Mesodermal cell (in vitro differentiated cells): Measurements from ENCODE around the gene MFAP5. TPM values are rescaled to one million over a fixed set of nuclear protein-coding genes. Genes with fewer than 3 reads are reported as not detected.

ENCODE experiments used
- H3K27ac ChIP-seq: 2 replicates; pipeline ENCODE4 v1.7.0; 2013; ENCODE audit warnings: mild to moderate bottlenecking, low read depth, low read length, moderate library complexity; ENCODE audit not compliant: severe bottlenecking
- H3K36me3 ChIP-seq: 2 replicates; pipeline ENCODE4 v1.7.1; 2013; ENCODE audit warnings: mild to moderate bottlenecking, low read length, moderate library complexity; ENCODE audit not compliant: control insufficient read depth, insufficient read depth
- H3K4me1 ChIP-seq: one replicate; pipeline ENCODE4 v1.7.1; 2013; ENCODE audit warnings: mild to moderate bottlenecking, low read length; ENCODE audit not compliant: insufficient read depth, control insufficient read depth, poor library complexity, severe bottlenecking
- H3K4me3 ChIP-seq: 2 replicates; pipeline ENCODE4 v1.7.0; 2013; ENCODE audit warnings: low read length, control low read depth, mild to moderate bottlenecking; ENCODE audit not compliant: insufficient read depth, poor library complexity, severe bottlenecking; ENCODE audit errors: extremely low read depth
- H3K9me3 ChIP-seq: 2 replicates; pipeline ENCODE4 v1.7.1; 2013; ENCODE audit warnings: mild to moderate bottlenecking, low read length, moderate library complexity; ENCODE audit not compliant: control insufficient read depth
- WGBS, 2 experiments: methylation state at CpG; one replicate each; pipeline ENCODE4 v1.1.5; 2013; ENCODE audit warnings: missing lambda C conversion rate in 2 of 2; ENCODE audit not compliant: insufficient coverage in 2 of 2; 5-methylcytosine and 5-hydroxymethylcytosine counted together
- polyA plus RNA-seq, 2 experiments: library from polyadenylated mRNA; stranded (reverse); fragments of 50-300 nt; gene quantifications; one replicate each; pipeline ENCODE4 v1.2.3, GENCODE V29; 2013

MFAP5 gene, protein sequence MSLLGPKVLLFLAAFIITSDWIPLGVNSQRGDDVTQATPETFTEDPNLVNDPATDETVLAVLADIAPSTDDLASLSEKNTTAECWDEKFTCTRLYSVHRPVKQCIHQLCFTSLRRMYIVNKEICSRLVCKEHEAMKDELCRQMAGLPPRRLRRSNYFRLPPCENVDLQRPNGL
- 7.9 TPM for polyA plus RNA-seq (2013, experiment 1 of 2)
- polyA plus RNA-seq (2013, experiment 2 of 2): 9.7 TPM

DNA sequence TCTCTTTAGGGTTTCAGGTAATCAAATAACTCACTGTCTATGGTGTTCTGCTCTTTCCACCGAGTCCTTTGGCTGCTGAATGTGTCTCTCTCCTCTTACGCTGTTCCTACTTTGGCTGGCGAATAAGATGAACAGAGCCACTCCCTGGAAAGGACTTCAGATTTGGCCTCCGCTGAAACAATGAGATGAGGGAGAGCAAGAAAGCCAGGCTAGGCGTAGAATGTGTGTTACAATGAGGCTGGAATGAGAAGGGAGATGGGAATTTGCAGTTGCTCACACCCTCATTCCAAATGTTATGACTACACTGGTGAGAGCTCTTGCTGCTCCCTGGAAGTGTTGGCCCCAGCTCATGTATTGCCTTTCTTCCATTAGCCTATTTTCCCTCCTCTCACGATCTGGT is at the start of gene MFAP5:
Gene MFAP5, minus strand, starts transcription at position 234 of the 400 bp plus-strand sequence. CDS start 722 bp downstream, outside the sequence.
- H3K9me3 ChIP-seq: no peaks in the 10 kb centered on the region
- peaks cover 14% of the 10 kb centered on the region for H3K4me1 ChIP-seq
- peak within 1 kb of the TSS; percentile 71 for H3K27ac ChIP-seq
- WGBS, 2 experiments: 68 to 86% methylated on average over 4 of the region's 6 CpGs
- peak within 1 kb of the TSS; percentile 14 for H3K4me3 ChIP-seq
- no peaks in the 10 kb centered on the region for H3K36me3 ChIP-seq

DNA sequence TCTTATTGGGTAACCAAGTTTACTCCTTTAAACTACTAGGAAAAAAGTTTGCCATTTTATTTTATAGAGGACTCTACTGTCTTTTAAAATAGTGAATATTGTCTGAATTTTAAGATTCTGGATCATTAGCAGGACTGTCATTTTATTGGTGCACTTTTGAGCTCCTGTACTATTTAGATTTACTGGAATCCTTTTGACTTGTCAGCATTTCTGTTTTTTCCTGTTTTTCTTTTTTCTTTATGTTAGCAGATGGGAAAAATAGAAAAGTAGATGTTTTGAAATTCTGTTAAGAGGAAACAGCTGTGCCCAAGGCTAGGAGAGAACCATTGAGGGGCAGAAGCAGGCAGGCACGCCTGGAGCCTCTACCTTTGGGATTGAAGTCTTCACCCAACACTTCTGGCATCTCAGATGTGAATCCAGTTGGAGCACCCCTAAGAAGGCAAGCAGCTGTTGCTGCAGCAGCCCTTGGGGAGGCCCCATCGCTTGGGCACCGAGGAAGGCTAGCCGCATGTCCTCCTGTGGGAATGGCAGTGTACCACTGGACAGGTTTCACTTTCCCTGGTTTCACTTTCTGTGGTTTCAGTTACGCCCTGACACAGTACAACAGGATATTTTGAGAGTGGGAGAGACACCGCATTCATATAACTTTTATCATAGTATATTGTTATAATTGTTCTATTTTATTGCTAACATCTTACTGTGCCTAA is 46.7 kb upstream of the MFAP5 start:
- no peaks in the 10 kb centered on the region for H3K4me1 ChIP-seq
- H3K4me3 ChIP-seq: no peak overlapping the region
- no peaks in the 10 kb centered on the region for H3K9me3 ChIP-seq
- peaks cover 38% of the 10 kb centered on the region for H3K36me3 ChIP-seq
- H3K27ac ChIP-seq: no peak overlapping the region
- whole genome bisulfite sequencing, 2 experiments: 93 to 100% methylated on average over 3 to 4 of the region's 6 CpGs

DNA sequence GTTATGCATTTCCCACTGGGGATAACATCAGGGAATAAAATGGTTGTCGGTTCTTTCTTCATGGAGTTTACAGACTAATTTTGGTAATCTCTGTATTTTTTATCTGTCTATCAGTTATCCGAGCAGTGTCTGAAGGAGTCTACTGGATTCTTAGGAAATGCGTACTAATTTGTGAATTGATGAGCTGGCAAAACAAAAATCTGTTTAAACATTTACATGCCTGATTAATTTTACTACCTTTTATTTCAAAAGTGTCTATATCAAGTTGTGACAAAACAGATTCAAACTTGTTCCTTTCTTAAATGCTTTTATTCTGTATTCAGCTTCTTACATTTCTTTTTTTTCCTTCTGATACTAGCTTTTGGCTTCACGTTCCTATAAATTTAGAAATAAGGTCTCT is 39.5 kb upstream of the MFAP5 start:
- Histone ChIP-seq H3K4me3 (no peak overlapping the region), H3K4me1 (peaks cover 9% of the 10 kb centered on the region), H3K36me3 (peaks cover 32% of the 10 kb centered on the region), H3K9me3 (no peaks in the 10 kb centered on the region), H3K27ac (no peak overlapping the region)
- WGBS, 2 experiments: 80 to 100% methylated on average over 1 of the region's 4 CpGs

DNA sequence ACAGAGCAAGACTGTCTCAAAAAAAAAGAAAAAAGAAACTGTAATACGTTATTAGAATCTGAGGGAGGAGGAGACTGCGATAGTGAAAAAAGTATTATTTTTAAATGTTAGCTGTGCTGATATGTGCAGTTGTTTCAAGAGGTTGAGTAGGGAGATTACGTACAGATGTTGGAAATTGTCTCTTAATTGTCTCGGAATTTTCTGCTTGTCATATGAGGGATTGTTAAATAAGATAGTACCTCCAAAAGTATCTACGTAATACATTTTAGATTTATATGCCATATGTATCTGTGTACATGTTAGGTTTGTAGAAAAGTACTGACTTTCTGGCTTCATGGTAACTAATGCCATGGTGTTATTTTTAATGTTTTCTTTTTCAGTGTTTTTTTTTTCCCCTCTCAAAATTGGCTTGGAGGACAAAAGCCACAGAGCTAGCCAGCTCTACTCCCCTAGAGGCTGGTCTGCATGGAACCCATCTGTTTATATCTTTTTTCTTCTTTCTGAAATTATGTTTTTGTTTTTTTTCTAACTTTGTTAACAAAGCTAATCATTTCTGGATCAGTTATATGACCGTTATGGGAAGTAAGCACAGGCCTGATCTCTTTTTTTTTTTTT is 38.5 kb upstream of the MFAP5 start:
- H3K9me3 ChIP-seq: no peaks in the 10 kb centered on the region
- 100% methylated on average over 3 to 5 of the region's 6 CpGs for WGBS, 2 experiments
- no peak overlapping the region for H3K27ac ChIP-seq
- no peak overlapping the region for H3K4me3 ChIP-seq
- peaks cover 24% of the 10 kb centered on the region for H3K36me3 ChIP-seq
- peaks cover 17% of the 10 kb centered on the region for H3K4me1 ChIP-seq

DNA sequence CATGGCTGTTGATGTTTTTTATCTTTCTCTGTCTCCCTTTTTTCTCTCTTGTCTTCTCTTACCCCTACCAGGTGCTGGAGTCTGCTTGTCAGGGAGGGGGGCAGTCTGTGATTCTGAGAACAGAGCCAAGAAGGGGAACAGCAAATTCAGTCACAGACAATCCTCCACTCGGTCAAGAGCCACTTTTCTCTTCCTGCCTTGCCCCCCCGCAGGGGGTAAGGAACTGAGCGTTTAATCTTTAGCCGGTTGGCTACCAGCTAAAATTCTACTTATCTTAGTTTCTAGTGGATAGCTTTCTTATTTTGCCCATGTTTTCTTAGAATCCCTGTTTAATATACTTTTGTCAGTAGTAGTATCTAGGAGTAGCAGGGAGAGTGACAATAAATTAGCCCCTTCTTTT is 37.1 kb upstream of the MFAP5 start:
- H3K9me3 ChIP-seq: no peaks in the 10 kb centered on the region
- peaks cover 18% of the 10 kb centered on the region for H3K4me1 ChIP-seq
- no peak overlapping the region for H3K27ac ChIP-seq
- WGBS, 2 experiments: 9% methylated on average over 4 of the region's 4 CpGs; no CpG with 5 or more reads in 1 of the 2 experiments
- H3K4me3 ChIP-seq: peak overlapping the region; percentile 11
- H3K36me3 ChIP-seq: peaks cover 18% of the 10 kb centered on the region

DNA sequence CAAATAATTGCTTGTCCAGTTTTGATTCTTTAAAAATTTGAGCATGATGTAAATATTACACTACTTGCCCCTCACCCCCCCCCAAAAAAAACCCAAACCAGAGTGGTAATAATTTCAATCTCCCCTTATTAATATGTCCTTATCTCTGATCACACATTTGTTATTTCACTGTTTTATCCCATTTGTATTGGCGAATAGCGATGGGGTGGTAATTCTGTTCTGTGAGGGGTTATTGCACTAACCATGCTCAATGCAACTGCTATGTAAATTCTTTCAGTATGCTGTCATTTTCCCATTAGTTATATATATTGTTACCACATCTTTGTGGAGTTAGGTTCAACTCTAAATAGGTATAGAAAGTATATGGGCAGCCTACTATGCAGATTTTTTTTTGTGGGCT is 36.3 kb upstream of the MFAP5 start:
- Histone ChIP-seq H3K27ac (peak overlapping the region; percentile 89), H3K4me1 (peaks cover 18% of the 10 kb centered on the region), H3K36me3 (peaks cover 15% of the 10 kb centered on the region), H3K4me3 (peak overlapping the region; percentile 83), H3K9me3 (no peaks in the 10 kb centered on the region)
- no CpG with 5 or more reads among the region's 2 CpGs for WGBS, 2 experiments

DNA sequence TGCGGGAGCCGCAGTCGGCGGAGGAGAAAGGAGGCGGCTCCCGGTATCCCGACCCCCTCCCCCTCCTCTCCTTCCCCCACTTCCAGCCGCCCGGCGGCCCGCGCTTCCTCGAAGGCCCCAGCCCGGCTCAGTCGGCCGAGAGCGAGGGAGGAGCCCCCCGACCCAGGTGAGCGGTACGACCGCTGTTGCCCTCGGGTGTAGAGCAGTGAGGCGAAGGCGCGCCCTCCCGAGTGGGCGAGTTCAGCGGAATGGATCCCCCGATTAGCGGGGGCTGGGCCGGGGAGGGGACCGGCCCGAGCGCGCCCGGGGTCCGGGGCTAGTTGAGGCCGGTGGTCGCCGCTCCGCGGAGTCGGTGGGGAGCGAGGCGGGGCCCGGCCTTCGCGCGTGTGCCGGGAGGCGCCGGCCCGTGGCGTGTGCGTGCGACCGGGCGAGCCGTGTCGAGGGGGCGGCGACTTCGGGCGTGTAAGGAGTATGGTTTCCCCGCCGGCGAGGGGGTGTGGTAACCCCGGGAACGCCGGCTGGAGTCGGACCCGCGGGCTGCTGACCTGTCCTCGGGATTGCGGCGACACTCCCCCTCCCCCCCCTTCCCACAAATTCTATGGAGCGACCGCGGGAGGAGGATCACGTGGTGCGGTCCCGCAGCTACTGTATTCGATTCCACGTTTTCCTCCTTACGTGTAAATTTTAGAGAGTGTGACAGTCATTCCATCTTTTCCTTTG is 35.7 kb upstream of the MFAP5 start:
- Histone ChIP-seq H3K4me3 (peak overlapping the region; percentile 83), H3K27ac (peak overlapping the region; percentile 89), H3K36me3 (peaks cover 15% of the 10 kb centered on the region), H3K4me1 (peaks cover 18% of the 10 kb centered on the region), H3K9me3 (no peaks in the 10 kb centered on the region)
- 0% methylated on average over 39 to 40 of the region's 85 CpGs for WGBS, 2 experiments

DNA sequence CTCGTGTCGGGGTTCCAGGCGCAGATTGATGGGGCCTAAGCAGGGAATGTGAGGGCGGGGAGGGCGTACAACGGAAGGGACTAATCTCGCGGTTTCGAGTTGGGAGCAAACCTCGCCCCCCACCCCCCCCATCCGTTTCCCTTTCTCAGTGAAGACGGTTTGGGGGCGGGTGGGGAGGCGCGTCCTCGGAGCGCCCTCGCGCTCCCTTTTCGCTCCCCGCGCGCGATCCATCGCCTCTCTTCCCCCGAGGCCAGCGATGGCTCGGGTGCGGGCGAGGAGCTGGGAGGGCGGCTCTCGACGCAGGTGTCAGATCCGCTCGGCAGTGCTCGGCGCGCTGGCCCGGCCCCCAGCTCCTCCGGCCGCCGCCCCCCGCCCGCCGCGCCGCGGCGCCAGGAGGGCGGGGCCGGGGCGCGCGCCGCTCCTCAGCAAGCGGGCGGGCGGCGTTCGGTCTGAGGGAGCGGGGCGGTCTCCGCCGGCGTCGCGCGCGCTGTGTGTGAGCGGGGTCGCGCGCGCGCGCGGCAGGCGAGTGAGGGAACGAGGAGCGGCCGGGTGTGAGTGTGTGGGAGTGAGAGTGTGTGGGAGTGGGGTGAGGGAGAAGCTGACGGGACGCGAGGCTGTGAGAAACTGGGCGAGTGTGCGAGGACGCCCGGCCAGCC is 35.0 kb upstream of the MFAP5 start, which contains the start of gene RIMKLB:
Gene RIMKLB, plus strand, starts transcription at position 516 of the 656 bp plus-strand sequence. CDS start 15,876 bp downstream, outside the sequence.
- WGBS, 2 experiments: 0% methylated on average over 48 of the region's 88 CpGs; no CpG with 5 or more reads in 1 of the 2 experiments
- Histone ChIP-seq H3K27ac (peak within 1 kb of the TSS; percentile 91), H3K36me3 (peaks cover 15% of the 10 kb centered on the region), H3K4me3 (peak within 1 kb of the TSS; percentile 83), H3K4me1 (peaks cover 24% of the 10 kb centered on the region), H3K9me3 (no peaks in the 10 kb centered on the region)

DNA sequence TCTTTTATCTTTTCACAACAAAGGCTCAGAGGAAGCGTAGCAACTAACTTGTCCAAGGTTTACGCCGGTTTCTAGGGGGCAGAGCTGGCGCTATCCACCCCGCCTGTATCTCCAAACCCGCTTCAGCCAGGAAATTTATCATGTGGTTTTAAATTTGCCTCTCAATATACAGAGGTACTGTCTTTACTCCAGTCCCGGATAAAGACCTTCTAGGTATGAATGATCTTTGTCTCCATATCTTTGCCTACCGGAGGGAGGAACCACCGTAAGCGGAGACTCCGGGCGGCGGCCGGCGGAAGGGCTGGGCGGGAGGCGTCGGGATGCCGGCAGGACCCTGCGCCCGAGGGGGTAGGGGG is 34.5 kb upstream of the MFAP5 start:
- 1 to 3% methylated on average over 8 to 14 of the region's 21 CpGs for WGBS, 2 experiments
- Histone ChIP-seq H3K27ac (peak overlapping the region; percentile 91), H3K9me3 (no peaks in the 10 kb centered on the region), H3K4me3 (peak overlapping the region; percentile 83), H3K4me1 (peaks cover 29% of the 10 kb centered on the region), H3K36me3 (peaks cover 15% of the 10 kb centered on the region)

DNA sequence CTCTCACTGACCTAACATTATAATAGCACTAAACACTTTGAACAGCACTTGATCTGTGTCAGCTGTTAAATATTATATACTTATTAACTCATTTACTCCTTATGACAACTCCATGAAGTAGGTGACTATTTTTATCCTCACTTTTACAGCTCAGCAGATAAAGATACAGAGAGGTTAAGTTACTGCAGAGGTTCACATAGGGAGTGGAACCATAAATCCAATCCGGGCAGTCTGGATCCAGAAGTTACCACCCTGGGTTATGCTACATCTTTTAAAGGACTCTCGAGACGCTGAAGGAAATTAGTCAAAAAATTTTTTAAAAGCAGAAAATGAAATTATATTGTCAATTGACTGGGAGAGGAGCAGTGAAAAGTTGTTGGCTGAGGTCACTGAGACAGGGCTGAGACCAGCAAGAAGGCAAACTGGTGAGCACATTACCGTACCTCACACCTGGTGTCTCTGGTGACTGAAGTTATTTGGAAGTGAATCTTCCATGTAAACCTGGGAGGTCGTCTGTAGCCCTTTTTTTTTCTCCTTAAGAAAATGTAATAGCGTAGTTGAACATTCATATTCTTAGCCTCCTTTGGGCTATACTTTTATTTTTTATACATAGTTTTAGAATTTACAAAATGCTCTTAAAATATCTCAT is 33.9 kb upstream of the MFAP5 start:
- Histone ChIP-seq H3K4me3 (peak overlapping the region; percentile 83), H3K4me1 (peaks cover 30% of the 10 kb centered on the region), H3K9me3 (no peaks in the 10 kb centered on the region), H3K27ac (peak overlapping the region; percentile 91), H3K36me3 (peaks cover 15% of the 10 kb centered on the region)
- 50 to 69% methylated on average over 3 to 4 of the region's 6 CpGs for WGBS, 2 experiments
